HG03457 (cell line): Measurements from ENCODE around the gene ARHGAP26.

Experiments used
- ATAC-seq: cut with Tn5 transposase; IDR thresholded peaks from one replicate; pipeline ENCODE4 v1.9.1; 2021; ENCODE audit warnings: moderate number of reproducible peaks; ENCODE audit not compliant: unreplicated experiment

Gene ARHGAP26

GRCh38 chr5:143055596-143056338 is 285.6 kb downstream of the ARHGAP26 start:
- ATAC-seq = no peak

DNA sequence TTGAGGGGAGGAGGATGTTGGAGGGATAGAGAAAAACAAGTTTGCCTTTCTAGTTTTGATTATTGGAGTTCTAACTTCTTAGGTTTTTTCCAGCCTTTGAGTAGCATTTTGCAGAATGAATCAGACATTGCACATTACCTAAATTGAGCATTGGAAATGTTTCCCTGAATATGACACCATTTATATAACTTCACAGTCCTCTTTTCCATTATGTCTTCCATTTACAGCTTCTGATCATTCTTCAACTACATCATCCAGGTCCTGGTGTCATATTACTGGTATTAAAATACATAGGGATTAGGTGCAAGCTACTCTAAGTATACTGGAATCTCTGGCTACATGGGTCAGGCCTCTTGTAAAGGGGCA is 286.1 kb downstream of the ARHGAP26 start:
- ATAC-seq = no peak

DNA sequence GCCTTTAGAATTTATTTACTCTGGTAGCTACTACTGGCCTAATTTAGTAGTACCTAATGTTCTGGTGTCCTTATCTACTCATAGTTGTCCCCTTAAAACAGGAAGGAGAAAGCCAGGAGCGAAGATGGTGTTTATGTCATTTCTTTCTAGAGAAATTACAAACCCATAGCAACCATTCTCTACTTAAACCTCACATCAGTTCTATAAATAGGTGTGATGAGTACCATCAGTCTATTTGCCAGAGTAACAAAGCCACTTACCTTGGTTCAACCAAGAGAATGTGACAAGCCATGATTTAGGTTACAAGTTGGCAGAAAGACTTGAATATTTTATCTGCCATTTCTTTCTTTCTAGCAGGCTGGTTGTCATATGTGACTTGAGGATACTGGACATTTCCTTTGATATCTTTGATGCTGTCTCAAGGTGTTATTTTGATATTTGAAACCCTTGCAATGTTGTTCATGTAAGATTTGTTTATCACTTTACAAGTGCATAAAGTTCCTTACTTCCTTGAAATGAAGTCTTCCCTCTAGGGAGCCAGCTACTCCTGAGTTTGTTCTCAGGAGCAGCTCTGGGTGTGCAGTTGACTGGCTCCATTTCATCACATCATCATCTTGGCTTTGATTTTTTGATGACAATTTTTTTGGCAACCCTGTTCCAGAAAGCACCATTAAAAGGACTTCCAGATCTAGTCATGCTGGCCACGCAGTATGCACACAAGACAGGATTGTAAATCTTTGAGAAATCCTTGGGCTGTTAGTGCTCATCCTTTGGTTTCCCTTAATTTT is 286.8 kb downstream of the ARHGAP26 start:
- no peak for ATAC-seq

- peak; percentile 31 for ATAC-seq
Observed at GRCh38 chr5:143057580-143057999, 287.4 kb downstream of the ARHGAP26 start.

- ATAC-seq = no peak
Observed at GRCh38 chr5:143059355-143059754, 289.2 kb downstream of the ARHGAP26 start.

GRCh38 chr5:143059976-143060765 is 290.0 kb downstream of the ARHGAP26 start:
- ATAC-seq = no peak

GRCh38 chr5:143061161-143061945 is 291.2 kb downstream of the ARHGAP26 start:
- ATAC-seq = no peak

DNA sequence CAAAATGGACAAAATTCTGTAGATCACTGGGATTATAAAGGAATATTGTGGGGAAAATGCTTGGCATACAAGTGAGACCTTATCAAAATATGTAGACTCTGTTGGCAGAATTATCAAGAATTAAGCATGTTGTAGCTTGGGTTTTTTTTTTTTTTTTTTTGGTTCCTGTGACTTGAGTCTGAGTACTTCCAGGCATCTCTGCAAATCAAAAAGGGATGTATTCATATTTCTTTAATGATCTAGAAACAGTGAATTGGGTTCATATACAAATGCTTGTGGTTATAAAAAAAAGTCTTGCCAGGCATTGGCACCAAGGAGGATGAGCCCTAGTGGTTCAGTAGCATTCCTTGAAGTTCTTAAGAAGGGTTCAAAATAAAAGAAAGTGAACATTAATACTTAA is 292.2 kb downstream of the ARHGAP26 start:
- ATAC-seq = no peak

DNA sequence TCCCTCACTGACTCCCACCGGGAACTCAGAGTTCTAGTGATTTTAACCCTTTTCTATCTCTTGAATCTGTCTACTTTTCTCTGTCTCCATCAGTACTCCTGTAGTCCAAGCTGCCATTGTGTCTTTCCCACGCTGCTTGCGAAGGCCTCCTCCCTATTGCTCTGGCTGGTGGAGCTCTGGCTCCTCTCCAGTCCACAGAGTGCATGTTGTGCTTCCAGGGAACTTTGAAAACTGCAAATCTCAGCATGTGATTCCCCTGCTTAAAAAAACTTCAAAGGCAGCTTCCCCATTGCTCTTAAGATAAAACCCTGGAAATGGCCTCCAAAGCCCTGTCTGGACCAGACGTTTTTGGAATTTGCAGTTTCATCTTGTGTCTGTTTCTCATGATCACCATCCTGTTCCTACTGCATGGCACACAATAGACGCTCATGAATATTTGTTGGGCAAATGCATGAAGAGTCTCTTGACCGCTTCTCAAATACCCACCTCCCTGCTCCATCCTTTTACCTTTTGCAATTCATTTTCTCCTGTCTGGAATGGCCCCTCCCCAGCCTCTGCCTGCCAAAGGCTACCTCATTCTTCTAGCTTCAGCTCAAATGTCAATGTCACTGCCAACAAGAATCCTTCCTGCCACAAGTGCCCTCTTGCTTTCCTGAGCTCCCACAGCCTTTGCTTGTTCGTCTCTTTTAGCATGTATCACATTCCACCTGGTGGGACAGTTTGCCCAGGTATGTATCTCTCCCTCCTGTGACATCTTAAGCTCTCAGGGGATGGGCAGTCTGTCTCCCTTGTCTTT is 293.2 kb downstream of the ARHGAP26 start:
- ATAC-seq = no peak

GRCh38 chr5:143064218-143064641 is 294.1 kb downstream of the ARHGAP26 start:
- no peak for ATAC-seq

DNA sequence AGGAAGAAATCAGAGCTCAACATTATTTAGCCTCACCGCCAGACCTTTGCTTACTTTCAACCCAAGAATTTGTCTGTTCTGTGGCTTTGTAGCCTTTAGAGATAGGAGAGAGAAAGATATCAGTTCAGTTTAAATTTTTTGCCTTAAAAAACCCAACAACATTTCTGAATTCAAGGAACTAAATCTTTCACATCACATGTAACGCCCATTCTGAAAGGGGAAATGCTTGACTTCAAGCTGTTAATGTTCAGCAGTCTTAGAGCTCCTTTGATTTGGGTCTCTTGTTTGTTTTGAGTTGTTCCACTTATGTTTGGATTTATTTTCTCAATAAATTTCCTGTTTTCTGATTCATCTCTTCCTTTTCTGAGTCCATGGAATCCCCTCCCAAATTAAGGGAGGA is 294.5 kb downstream of the ARHGAP26 start:
- ATAC-seq = no peak

GRCh38 chr5:143065185-143065965 is 295.2 kb downstream of the ARHGAP26 start:
- ATAC-seq = no peak

- peak; percentile 17 for ATAC-seq
Observed at GRCh38 chr5:143065996-143066522, 295.9 kb downstream of the ARHGAP26 start.

- ATAC-seq = peak; percentile 47
Observed at GRCh38 chr5:143066556-143067281, 296.5 kb downstream of the ARHGAP26 start.

GRCh38 chr5:143068712-143069111 is 298.5 kb downstream of the ARHGAP26 start:
- no peak for ATAC-seq

GRCh38 chr5:143071927-143072326 is 301.8 kb downstream of the ARHGAP26 start:
- no peak for ATAC-seq

DNA sequence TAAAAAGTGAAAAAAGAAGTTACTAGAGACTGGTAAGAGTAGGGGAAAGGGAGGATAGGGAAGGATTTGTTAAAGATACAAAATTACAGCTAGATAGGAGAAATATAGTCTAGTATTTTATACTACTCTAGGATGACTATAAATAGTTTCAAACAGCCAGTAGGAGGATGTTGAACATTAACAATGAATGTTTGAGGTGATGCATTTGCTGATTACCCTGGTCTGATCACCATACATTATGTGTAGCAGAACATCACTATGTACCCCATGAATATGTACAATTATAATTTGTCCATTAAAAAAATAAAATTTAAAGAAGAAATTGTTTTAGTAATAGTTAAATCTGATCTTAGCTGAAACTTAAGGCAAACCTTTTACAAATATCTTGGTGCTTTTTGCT is 302.6 kb downstream of the ARHGAP26 start:
- ATAC-seq = no peak

GRCh38 chr5:143073766-143074165 is 303.6 kb downstream of the ARHGAP26 start:
- no peak for ATAC-seq
